Activated CD8-positive, alpha-beta memory T cell treated with anti-CD3 and anti-CD28 coated beads for 1 hour (primary cell): ENCODE data around the gene ZNRF4.
"Not testable (repeated sequence)": the region's sequence is repeated elsewhere in the genome, so short reads cannot be mapped to it uniquely, and the experiment has no call there.

Source experiments
- DNase-seq, 2 donors: peaks; one replicate each; pipeline ENCODE4 v3.0.0-alpha.2; 2020; ENCODE audit warnings: low read depth in 1 of 2; ENCODE audit errors: extremely low read depth in 1 of 2

ZNRF4 gene

GRCh38 chr19:5470264-5470671, 15.1 kb downstream of the ZNRF4 start:
- no peak for DNase-seq

GRCh38 chr19:5472286-5472685, 17.1 kb downstream of the ZNRF4 start:
- DNase-seq, result no peak

- DNase-seq, result no peak
These were observed 18.4 kb downstream of the ZNRF4 start for GRCh38 chr19:5473646-5474045.

GRCh38 chr19:5477451-5478215, 22.4 kb downstream of the ZNRF4 start:
- no peak for DNase-seq

- no peak for DNase-seq
These were observed 23.2 kb downstream of the ZNRF4 start for GRCh38 chr19:5478241-5478924.

GRCh38 chr19:5478925-5479588, 23.8 kb downstream of the ZNRF4 start:
- no peak for DNase-seq

GRCh38 chr19:5479958-5480357, 24.7 kb downstream of the ZNRF4 start:
- no peak for DNase-seq

- DNase-seq, result peak in 1 of 2 donors; percentile 1
These were observed 25.2 kb downstream of the ZNRF4 start for GRCh38 chr19:5480427-5480836.

GRCh38 chr19:5481957-5482356, 26.7 kb downstream of the ZNRF4 start:
- DNase-seq, result no peak

- no peak for DNase-seq
These were observed 29.4 kb downstream of the ZNRF4 start for GRCh38 chr19:5484398-5485285.

GRCh38 chr19:5485286-5485636, 30.0 kb downstream of the ZNRF4 start:
- DNase-seq, result no peak

- DNase-seq, result not testable (repeated sequence)
These were observed 30.4 kb downstream of the ZNRF4 start for GRCh38 chr19:5485658-5486057.

GRCh38 chr19:5487222-5487621, 32.0 kb downstream of the ZNRF4 start:
- no peak for DNase-seq

- no peak for DNase-seq
These were observed 34.3 kb downstream of the ZNRF4 start for GRCh38 chr19:5489551-5489950.

- DNase-seq, result no peak
These were observed 36.3 kb downstream of the ZNRF4 start for GRCh38 chr19:5491565-5491964.

GRCh38 chr19:5492281-5492634, 37.0 kb downstream of the ZNRF4 start:
- DNase-seq, result no peak

- DNase-seq, result no peak
These were observed 37.6 kb downstream of the ZNRF4 start for GRCh38 chr19:5492635-5493409.

- DNase-seq, result no peak
These were observed 39.6 kb downstream of the ZNRF4 start for GRCh38 chr19:5494773-5495172.

GRCh38 chr19:5495792-5496191, 40.6 kb downstream of the ZNRF4 start:
- no peak for DNase-seq

GRCh38 chr19:5497297-5497696, 42.1 kb downstream of the ZNRF4 start:
- no peak for DNase-seq
